ENCODE measurements around the gene HSDL1.

HSDL1 gene

GRCh38 chr16:84182104-84182503 is 37.1 kb upstream of the HSDL1 start:
- no peak for DNase-seq (ENCODE audit: low read depth)
- TF ChIP-seq, protein P1, sequence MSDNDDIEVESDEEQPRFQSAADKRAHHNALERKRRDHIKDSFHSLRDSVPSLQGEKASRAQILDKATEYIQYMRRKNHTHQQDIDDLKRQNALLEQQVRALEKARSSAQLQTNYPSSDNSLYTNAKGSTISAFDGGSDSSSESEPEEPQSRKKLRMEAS (IDR thresholded peaks at IDR 0.05; ENCODE audit: low read depth, low read length): no peak
- H3K4me3 ChIP-seq (ENCODE audit: low read depth, low read length): no peak overlapping the region

DNA sequence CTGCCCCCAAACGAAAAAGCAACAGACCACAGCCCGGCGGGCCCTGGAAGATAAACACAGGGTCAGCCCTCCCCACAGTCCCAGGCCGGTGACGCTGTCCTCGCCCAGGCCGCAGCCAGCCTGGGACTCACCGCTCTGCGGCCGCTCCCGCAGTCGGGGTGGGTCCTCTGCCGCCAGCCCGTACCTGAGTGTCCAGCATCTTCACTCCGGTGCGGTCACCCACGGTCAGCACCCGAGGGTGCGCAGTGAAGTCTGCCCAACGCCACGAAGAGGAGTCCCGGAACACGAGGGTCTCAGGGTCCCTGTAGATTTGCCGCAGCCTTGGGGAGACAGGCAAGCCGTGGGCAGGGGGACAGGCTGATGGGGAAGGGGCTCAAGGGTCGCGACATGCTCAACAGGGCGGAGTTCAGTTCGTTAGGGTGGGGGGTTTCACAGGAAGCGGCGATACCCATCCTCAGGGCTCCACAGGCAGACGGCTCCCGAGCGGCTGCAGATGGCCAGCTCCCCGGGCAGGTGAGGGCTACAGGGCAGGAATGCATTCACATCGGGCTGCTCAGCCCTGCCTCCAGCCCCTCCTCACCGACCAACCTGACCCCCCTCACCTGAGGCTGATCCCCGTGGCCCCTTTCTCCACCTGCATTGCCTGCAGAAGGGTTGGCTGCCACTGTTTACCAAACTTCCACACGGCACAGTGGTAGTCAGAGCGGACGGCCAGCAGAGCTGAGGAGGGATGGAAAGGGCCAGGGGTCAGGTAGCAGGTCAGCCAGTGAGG is 36.4 kb upstream of the HSDL1 start:
- no peak for DNase-seq (ENCODE audit: low read depth)
- no peak overlapping the region for H3K4me3 ChIP-seq (ENCODE audit: low read depth, low read length)
- TF ChIP-seq MYC (IDR thresholded peaks at IDR 0.05; ENCODE audit: low read depth, low read length): no peak
- TF ChIP-seq, protein P1 (IDR thresholded peaks at IDR 0.05; ENCODE audit: low read depth, low read length): no peak
- no peak for TF ChIP-seq POLR2A (IDR thresholded peaks at IDR 0.05; ENCODE audit: extremely low read depth, insufficient read length)
- no peak for TF ChIP-seq CTCF (IDR thresholded peaks at IDR 0.05; ENCODE audit: low read depth, low read length)

DNA sequence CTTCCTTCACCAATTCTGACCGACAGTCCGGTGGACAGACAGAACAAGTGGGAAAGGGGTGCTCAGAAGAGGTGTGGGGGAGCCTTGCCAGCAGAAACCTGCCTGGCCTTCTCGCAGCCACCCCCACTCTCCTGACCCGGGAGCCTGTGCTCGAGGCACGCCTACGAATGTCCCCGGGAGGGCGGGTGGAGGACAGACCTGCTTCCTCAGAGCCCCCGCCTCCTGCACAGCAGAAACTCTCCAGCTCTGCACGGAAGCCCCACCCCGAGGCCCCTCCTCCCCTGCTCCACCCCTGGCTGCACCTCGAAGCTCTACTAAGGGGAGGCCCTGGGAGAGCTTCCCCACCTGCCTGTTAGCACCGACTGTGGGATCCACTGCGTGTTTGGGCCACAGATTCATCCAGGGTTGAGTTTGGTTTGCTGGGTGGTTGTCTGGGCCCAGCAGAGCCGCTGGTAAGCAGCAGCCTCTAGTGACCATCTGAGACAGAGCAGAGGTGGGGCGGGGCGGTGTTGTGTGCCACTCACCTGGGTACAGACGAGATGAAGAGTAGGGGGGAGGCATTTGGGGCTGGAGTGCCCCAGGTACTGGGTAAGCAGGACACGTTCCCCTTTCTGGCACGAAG is 35.7 kb upstream of the HSDL1 start:
- no peak overlapping the region for H3K4me3 ChIP-seq (ENCODE audit: low read depth, low read length)
- TF ChIP-seq POLR2A (IDR thresholded peaks at IDR 0.05; ENCODE audit: extremely low read depth, insufficient read length) (no peak), MYC (IDR thresholded peaks at IDR 0.05; ENCODE audit: low read depth, low read length) (no peak), CTCF (IDR thresholded peaks at IDR 0.05; ENCODE audit: low read depth, low read length) (no peak)
- TF ChIP-seq, protein P1 (IDR thresholded peaks at IDR 0.05; ENCODE audit: low read depth, low read length): no peak
- DNase-seq (ENCODE audit: low read depth): no peak

DNA sequence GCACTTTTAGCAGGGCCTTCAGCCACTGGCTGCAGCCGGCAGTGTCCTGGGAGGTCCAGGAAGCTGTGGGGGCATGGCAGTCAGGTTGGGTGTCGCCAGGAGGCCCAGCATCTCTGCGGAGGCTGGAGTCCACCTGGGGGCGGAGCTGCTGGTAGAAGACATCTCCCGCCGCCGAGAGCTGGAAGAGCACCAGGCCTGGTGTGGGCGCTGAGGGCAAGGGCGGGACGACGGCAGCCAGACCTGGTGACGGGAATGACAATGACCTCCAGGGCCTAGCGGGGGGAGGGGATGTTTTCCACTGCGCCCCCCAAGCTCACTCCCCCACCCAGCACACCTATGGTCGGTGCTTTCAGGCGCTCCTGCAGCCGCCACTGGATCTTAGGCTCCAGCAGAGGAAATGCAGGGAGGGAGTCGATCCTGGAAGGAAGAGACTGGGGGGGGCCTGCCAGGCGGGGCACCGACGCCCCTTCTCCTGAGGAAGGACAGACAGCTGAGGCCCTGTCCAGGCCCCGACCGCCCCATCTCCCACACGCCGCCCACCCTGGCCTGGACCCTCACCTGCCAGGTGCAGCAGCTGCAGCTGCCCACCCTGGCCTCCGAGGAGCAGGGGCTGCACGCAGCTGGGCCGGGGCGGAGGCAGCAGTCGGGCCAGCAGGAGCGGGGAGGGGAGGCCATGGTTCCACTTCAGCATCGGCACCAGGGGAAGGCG is 34.8 kb upstream of the HSDL1 start:
- no peak for DNase-seq (ENCODE audit: low read depth)
- no peak overlapping the region for H3K4me3 ChIP-seq (ENCODE audit: low read depth, low read length)
- no peak for TF ChIP-seq POLR2A (IDR thresholded peaks at IDR 0.05; ENCODE audit: extremely low read depth, insufficient read length)
- no peak for TF ChIP-seq CTCF (IDR thresholded peaks at IDR 0.05; ENCODE audit: low read depth, low read length)

- TF ChIP-seq, protein P1 (IDR thresholded peaks at IDR 0.05; ENCODE audit: low read depth, low read length): no peak
- TF ChIP-seq CTCF (IDR thresholded peaks at IDR 0.05; ENCODE audit: low read depth, low read length) (no peak), POLR2A (IDR thresholded peaks at IDR 0.05; ENCODE audit: extremely low read depth, insufficient read length) (no peak), MYC (IDR thresholded peaks at IDR 0.05; ENCODE audit: low read depth, low read length) (no peak)
- DNase-seq (ENCODE audit: low read depth): no peak
- no peak overlapping the region for H3K4me3 ChIP-seq (ENCODE audit: low read depth, low read length)
These were observed 34.1 kb upstream of the HSDL1 start for GRCh38 chr16:84178892-84179611.
